Duodenal mucosa (tissue), 2 donors: ENCODE results near the gene KCNJ18.
"Not testable (repeated sequence)": the region's sequence is repeated elsewhere in the genome, so short reads cannot be mapped to it uniquely, and the experiment has no call there.

Source experiments
- H3K27ac ChIP-seq: one replicate; pipeline ENCODE4 v1.7.0; 2013; ENCODE audit warnings: low read depth, low read length
- H3K27me3 ChIP-seq, 2 donors: one replicate each; pipeline ENCODE4 v1.7.0; 2013; ENCODE audit warnings: low read length in 2 of 2, control low read depth in 1 of 2; ENCODE audit not compliant: insufficient read depth in 2 of 2, control insufficient read depth in 1 of 2
- H3K36me3 ChIP-seq, 2 donors: one replicate each; pipeline ENCODE4 v1.7.0; 2013; ENCODE audit warnings: low read length in 2 of 2, control low read depth in 1 of 2; ENCODE audit not compliant: insufficient read depth in 2 of 2, control insufficient read depth in 1 of 2
- H3K4me1 ChIP-seq, 2 donors: one replicate each; pipeline ENCODE4 v1.7.0; 2013; ENCODE audit warnings: low read length in 2 of 2, control low read depth in 1 of 2; ENCODE audit not compliant: insufficient read depth in 2 of 2, control insufficient read depth in 1 of 2
- H3K4me3 ChIP-seq, 2 donors: one replicate each; pipeline ENCODE4 v1.7.0; 2013; ENCODE audit warnings: low read length in 2 of 2, low read depth in 1 of 2
- H3K9ac ChIP-seq, 2 donors: one replicate each; pipeline ENCODE4 v1.7.0; 2013; ENCODE audit warnings: low read length in 2 of 2, low read depth in 1 of 2
- H3K9me3 ChIP-seq, 2 donors: one replicate each; pipeline ENCODE4 v1.7.0; 2013; ENCODE audit warnings: low read length in 2 of 2, control low read depth in 1 of 2; ENCODE audit not compliant: control insufficient read depth in 1 of 2

Gene KCNJ18

GRCh38 chr17:21711182-21711581 is 18.9 kb downstream of the KCNJ18 start:
- Histone ChIP-seq H3K27ac (no peak overlapping the region), H3K4me1 (no peaks in the 10 kb centered on the region), H3K9me3 (no peaks in the 10 kb centered on the region), H3K9ac (no peak overlapping the region), H3K36me3 (no peaks in the 10 kb centered on the region), H3K27me3 (no peaks in the 10 kb centered on the region), H3K4me3 (no peak overlapping the region)

- not testable (repeated sequence) for H3K27ac ChIP-seq, H3K9me3 ChIP-seq, H3K36me3 ChIP-seq, H3K27me3 ChIP-seq, H3K4me3 ChIP-seq, H3K4me1 ChIP-seq, H3K9ac ChIP-seq
Observed at GRCh38 chr17:21713020-21713419, 20.7 kb downstream of the KCNJ18 start.

DNA sequence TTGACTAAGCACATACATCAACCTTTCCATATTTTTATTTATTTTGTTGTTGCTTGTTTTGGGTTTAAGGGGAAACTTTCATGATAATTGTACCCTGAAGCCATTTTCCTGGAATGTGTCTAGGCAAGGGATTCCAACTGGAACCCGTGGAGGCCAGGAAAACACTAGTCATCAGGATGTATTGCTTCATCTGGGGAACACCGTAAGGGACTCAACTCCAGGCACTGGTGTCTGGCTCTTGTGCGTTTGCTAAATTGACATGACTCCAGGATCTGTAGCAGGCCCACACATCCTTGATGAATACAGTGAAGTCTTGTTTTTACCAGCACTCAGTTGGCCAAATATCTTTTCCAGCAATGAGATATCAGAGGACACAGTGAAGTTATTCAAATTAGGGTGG is 21.3 kb downstream of the KCNJ18 start:
- H3K9me3 ChIP-seq, H3K36me3 ChIP-seq, H3K4me3 ChIP-seq, H3K27me3 ChIP-seq, H3K4me1 ChIP-seq, H3K27ac ChIP-seq, H3K9ac ChIP-seq: not testable (repeated sequence)

DNA sequence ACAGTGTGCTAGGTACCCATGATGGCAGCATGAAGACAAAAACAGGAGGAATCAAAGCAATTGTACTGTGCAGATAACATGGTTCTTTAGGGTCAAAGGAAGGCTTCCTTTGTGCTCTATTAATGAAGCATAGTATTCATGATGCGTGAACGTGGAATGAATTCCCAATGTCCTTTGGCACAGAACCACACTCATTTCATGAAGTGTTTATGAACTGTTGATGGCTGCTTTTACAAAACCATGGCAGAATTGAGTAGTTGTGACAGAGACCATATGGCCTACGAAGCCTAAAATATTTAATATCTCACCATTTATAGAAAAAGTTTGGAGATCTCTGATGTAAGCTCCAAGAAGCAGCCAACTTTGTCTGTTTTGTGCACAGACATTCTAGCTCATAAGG is 22.4 kb downstream of the KCNJ18 start:
- not testable (repeated sequence) for H3K4me3 ChIP-seq, H3K4me1 ChIP-seq, H3K27me3 ChIP-seq, H3K9me3 ChIP-seq, H3K9ac ChIP-seq, H3K27ac ChIP-seq, H3K36me3 ChIP-seq

DNA sequence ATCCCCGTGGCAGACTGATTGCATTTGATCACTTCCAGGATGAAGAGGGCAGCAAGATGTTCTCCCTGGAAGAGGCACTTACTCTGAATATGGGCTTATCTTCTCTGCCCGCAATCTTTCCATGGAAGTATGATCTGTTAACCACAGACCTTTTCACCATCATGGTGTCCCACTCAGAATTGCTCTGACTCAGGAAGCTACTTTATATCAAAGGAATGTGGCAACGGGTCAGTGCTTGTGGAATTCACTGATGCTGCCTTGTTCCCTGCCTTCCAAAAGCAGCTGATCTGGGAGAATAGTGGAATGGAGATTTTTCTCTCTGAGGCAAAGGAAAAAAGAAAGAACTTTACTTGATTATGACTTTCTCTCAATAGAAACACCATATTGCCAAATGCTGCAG is 23.6 kb downstream of the KCNJ18 start:
- not testable (repeated sequence) for H3K27ac ChIP-seq, H3K9me3 ChIP-seq, H3K4me1 ChIP-seq, H3K4me3 ChIP-seq, H3K9ac ChIP-seq, H3K36me3 ChIP-seq, H3K27me3 ChIP-seq

GRCh38 chr17:21718971-21719370 is 26.6 kb downstream of the KCNJ18 start:
- H3K27me3 ChIP-seq, H3K27ac ChIP-seq, H3K4me3 ChIP-seq, H3K9me3 ChIP-seq, H3K36me3 ChIP-seq, H3K9ac ChIP-seq, H3K4me1 ChIP-seq: not testable (repeated sequence)

GRCh38 chr17:21719511-21720226 is 27.3 kb downstream of the KCNJ18 start:
- H3K9ac ChIP-seq, H3K36me3 ChIP-seq, H3K27me3 ChIP-seq, H3K27ac ChIP-seq, H3K4me3 ChIP-seq, H3K9me3 ChIP-seq, H3K4me1 ChIP-seq: not testable (repeated sequence)

- H3K36me3 ChIP-seq, H3K9me3 ChIP-seq, H3K27me3 ChIP-seq, H3K27ac ChIP-seq, H3K9ac ChIP-seq, H3K4me3 ChIP-seq, H3K4me1 ChIP-seq: not testable (repeated sequence)
Observed at GRCh38 chr17:21720566-21720965, 28.2 kb downstream of the KCNJ18 start.

- not testable (repeated sequence) for H3K9ac ChIP-seq, H3K27me3 ChIP-seq, H3K27ac ChIP-seq, H3K4me3 ChIP-seq, H3K9me3 ChIP-seq, H3K4me1 ChIP-seq, H3K36me3 ChIP-seq
Observed at GRCh38 chr17:21722268-21722667, 29.9 kb downstream of the KCNJ18 start.

DNA sequence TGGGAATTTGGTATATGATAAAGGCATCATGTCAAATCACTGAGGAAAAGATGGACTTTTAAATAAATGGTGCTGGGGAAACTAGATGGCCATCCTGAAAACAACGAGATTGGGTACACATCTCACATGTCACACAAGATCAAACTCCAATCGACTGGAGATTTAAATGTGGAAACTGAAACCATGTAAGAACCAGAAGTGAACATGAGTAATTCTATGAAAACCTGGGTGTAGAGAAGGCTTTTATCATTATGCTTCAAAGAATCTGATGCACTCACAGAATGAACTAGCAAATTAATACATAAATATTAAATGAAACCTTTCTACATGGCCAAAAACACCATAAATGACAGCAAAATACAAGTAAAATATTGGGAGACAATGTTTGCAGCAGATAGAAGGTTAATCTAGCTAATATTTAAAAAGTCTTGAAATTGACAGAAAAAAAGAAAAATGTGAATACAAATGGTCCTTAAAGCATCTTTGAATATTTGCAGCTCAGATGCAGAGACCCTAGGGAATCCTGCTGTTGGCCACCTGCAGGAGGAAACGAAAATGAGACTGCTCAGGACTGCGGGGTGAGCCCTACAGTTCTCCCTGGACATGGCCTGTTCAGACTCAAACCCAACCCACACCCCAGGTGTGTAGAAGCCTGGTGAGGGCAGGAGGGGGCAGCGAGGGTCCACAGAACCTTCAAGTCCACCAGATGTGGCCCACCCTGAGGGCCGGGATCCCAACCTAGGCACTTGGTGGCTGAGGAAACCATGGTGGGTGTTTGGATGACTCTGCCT is 32.1 kb downstream of the KCNJ18 start:
- H3K4me3 ChIP-seq, H3K36me3 ChIP-seq, H3K9me3 ChIP-seq, H3K27ac ChIP-seq, H3K9ac ChIP-seq, H3K27me3 ChIP-seq, H3K4me1 ChIP-seq: not testable (repeated sequence)
